NCI-H1436 treated with DMSO at 0.1 percent for 48 hours (cell line): Measurements from ENCODE around the gene ASTN2.

Experiments used
- DNase-seq: peaks from one replicate; lab custom pipeline; 2025; lab: John Stamatoyannopoulos, UW

ASTN2 gene

DNA sequence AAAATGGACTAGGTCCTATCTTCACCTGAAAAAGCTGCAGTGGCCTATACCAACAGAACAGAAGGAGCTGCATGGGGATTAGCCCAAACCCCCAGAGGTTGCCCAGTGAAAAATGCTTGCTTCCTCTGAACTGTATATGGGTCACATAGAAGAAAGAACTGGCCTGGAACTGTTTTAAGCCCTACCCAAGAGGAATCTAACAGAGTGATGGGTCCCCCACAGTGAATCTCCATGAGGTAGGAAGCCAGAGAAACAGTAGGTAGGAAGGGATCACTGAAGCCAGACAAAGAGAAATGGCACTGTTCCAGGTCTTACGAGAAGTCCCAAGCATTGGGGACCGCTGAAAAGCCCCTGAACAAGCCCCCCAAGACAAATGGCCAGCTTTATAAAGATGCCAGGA, 756.6 kb downstream of the ASTN2 start:
- no peak for DNase-seq

DNA sequence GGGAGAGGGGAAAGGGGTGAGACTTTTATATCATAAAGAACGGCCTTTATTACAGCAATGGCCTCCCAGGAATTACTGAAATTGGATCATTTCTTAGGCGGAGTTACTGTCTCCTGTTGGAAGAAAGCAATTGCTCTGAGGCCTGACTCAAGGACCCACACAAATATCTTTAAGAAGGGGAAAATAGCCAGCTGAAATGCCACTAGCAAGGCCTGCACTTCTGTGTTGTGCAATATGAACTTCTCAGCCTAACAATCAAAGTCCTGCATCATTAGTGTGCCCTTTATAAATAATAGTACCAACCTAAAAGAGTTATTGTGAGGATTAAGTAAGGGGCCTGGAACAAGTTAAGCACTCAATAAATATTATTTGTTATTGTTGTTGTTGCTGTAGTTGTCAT, 757.9 kb downstream of the ASTN2 start:
- no peak for DNase-seq

DNA sequence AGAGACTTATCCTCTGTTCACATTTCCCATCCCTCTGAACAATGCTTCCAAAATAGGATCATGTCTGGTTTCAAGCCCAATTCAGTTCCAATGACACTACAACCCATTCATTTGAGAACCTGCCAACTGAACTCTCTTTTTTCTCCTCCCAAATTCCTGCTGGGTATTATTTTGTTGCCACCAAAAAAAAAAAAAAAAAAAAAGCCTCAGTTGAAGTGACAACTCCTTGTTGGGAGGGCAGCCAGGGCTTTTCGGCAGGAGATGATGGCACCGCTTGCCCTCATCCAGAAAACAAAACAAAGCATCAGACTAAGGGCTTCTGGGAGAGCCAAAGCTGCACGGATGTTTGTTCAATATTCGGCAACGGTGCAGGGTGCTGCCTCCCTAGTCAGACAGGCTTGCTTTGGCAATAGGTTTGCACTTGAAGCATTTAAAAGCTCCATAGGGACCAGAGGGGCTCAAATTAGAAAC, 758.3 kb downstream of the ASTN2 start:
- no peak for DNase-seq

DNA sequence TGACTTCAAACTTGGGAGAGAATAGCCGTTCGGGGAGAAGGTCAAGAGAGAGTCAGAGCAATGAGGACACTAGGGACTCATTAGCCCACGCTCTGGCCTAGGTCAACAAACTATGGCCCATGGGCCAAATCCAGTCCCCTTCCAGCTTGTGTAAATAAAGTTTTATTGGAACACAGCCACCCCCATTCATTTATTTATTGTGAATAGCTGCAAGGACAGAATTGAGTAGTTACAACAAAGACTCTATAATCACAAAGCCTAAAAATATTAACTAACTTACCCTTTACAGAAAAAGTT, 760.9 kb downstream of the ASTN2 start:
- DNase-seq, result no peak

DNA sequence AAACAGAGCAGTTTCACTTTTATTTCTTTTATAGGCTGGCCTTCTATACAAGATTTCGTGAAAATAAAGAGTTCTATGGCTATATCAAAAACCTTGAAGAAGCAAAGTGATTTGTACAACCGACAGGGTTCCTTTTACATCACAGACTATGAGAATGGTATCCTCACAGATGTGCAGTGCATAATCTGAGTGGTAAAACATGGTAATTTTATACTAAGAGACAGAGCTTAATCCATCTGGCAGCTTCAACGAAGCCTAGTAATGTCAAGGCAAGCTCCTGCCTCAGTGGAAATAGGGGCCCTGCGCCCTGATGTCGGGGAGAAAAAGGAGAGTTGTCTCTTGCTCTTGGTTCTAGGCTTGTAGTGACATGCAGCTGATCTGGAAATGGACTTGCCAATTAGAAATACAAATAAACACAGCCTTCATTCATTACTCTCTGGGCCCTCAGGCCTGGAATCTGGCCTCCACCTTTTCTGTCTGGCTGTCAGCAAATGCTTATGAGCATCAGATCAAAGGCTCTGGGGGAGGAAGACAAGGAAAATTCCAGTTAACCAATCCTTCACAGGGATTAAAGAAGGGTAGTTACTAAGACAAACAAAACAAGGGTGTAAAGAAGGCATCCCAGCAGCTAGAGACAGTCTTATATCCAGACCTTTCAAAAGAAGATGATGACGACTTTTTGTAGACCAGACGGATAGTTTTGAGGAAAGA, 761.4 kb downstream of the ASTN2 start:
- no peak for DNase-seq

DNA sequence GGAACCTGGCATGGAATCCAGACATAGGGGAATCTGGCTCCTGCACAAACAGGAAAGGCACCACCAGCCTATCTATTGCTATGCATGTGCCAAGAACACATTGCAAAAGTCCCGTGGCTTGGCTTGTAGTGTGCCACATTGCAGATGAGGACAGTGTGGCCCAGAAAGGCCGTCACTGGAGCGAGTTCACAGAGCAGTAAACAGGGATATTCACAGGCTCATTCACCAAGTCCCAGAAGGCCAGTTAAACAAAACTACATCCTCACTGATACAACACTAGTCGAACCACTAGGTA, 767.4 kb downstream of the ASTN2 start:
- DNase-seq, result no peak

DNA sequence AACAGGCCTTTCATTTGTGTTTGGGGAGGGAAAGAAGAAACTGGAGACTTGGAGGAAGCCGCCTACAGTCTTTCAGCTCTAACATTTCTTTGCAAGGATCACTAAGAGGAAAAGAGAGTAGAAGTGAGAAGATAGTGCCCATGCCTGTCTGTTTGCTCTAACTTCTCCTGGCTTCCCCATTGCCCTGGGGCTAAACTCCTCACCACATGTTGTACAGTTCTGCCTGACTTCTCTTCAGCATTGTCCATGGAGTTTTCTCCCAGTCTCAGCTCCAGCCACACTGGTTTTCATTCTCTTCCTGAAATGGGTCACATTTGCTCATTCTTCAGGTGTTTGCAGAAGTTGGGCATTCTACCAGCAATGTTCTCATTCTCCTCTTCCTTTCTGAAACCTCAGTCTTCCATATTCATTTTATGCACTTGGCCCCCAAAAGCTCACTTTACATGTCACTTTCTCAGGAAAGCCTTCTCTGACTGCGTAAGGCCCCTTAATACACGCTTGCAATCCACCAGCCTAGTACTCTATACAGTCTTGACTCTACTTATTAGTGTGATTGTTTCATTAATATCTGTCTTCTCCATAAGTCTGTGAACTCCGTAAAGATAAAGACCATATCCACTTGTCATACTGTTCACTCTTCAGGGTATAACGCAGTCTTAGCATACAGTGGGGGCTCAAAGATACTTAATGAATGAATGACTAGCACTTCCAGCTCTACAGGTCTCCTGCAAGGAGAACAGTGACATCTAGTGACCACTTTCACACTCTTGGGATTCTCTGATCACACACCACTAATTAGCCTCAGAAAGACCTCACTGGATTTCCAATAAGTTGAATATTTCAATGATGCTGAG, 768.0 kb downstream of the ASTN2 start:
- no peak for DNase-seq

DNA sequence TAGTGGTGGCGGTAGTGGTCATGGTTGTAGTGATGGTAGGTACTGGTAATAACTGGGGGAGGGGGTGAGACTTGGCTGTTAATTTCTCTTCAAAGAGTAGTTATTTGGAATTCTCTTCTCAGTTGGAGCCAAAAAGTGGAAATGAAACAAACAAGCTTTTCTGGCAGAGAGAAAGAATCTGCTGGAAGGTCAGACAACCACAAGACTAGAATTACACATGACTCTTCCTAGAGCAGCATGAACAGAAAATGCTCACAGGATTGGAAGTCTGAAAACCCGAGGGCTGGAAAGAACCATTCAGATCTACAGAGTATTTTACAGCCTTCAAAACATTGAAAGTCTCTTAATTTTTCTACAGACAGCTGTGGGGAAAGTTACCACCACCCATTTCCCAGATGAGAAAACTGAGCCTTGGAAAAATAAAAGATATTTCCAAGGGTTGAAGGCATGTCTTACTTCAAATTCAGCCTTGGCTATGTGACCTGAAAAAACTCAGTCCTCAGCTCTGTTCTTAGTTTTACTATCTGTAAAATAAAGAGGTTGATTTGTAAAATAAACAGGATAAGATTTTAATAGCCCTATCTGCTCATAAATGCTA, 770.7 kb downstream of the ASTN2 start:
- no peak for DNase-seq

DNA sequence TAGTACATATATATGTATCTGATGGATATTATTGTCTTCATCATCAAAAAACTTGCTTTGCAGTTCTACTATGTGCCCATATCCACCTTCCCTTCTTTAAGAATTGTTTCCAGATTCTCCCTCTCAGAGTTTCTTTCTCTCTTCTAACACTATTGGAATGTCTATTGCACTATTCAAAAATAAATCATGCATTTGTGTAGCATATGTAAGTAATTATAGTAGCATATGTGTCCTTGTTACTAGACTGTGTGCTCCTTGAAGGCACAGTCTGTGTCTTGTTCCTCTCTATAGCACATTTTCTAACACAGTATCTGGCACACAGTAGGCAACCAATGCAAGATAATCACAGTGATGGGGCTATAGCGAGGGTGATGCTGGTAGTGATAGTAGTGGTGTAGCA, 771.2 kb downstream of the ASTN2 start:
- no peak for DNase-seq

DNA sequence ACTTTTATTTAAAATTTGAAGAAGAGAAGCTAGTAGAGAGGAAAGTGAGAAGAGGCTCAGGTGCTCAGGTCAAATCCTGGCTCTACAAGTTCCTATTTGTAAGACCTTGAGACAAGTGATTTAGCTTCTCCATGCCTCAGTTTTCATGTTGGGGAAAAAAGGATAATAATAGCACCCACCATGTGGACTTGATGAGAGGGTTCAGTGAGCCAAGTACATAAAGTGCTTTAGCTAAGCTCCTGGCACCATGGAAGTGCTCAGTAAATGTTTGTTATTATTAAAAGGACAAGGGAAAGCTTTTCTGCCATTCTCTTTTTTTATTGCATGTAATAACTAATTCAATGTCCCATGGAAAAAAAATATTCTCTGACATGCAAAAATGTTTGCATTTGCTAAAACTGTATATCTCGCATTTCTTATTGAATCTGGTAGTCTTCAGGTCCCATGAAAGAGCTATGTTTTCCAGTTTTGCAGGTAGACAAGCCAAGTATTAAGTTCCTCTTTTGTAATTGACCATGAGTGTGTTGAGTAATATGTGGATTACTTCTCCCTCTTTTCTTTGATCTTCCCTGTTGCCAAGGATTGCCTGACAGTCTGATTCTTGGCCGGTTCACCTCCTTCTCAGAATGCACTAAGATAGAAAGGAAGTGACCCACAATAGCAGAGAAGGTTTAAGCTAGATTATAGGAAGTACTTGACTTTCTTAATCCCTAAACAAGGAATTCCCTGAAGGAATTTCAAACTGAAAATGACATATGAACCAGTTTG, 773.4 kb downstream of the ASTN2 start:
- DNase-seq, result no peak

DNA sequence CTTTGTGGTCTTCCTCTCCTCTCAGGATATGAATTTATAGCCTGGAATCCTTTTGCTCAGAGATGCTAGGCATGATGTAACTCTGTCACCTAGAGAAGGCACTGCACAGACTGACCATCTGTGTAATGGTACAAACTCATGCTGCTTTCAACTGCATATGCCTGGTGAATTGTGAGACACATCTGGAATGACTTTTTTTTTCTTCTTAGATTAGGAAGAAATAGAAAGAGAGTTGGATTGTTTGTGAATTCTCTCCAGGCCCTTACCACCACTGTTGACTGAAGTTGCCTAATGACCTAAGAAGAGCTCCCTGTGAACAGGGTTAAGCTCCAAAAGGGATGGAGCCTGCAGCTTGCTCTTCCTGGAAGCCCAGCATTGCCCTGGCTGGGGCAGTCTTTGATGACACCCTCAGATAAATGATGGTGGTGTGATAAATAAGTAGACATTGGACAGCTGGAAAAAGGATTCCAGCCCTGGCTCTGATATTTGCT, 775.6 kb downstream of the ASTN2 start:
- DNase-seq, result no peak

DNA sequence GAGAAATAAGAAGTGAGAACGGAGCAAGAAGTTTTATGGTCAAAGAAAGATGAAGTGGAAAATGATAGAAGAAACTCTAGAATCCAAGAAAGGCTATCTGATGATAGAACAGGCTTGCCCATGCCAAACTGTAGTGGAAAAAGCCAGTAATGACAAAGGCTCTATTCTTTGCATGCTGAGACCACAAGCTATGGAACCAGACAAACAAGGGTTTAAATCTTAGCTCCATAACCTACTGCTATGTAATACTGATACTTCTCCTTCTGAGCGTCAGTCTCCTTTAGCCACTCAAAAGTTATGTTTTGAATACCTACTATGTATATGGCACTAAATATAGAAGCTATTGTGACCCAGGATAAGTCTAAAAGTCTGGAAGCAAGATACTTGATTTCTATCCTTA, 778.9 kb downstream of the ASTN2 start:
- no peak for DNase-seq

DNA sequence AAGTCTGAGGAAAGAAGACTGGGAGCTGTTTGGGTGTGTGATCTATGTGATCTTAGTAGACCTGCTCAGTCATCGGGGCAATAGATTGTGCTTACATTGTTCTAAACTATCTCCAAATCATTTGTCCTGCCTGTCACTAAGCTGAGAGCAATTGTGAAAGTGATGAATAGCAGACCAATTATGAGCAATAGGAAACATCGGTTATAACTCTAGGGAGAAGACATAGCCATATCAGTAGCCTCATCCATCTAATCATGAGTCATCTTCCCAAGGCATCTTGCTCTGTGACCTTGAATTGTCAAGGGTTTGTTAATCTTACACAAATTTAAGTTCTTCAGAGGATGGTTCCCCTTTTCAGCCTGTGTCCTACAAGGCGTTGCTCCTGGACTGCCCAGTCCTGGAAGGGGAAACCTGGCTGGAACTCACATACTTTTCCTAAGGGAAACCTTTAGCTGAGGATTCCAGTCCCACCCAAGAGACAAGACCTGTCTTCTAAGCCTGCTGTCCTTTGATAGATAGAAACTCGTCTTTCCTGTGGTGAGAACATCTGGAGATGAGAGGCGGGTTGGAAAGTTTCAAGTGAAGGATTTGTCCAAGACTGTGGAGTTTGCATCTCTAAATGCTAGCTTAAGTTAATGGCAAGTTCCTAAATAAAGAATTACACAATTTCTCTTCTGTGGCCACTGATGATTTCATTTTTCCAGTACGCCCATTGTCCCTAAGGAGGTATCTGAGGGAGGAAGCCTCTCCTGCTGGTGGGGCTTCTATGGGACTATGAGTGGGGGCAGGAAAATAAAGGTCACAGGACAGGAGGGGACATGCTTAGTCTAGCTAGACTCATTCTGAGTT, 781.6 kb downstream of the ASTN2 start:
- DNase-seq, result no peak

DNA sequence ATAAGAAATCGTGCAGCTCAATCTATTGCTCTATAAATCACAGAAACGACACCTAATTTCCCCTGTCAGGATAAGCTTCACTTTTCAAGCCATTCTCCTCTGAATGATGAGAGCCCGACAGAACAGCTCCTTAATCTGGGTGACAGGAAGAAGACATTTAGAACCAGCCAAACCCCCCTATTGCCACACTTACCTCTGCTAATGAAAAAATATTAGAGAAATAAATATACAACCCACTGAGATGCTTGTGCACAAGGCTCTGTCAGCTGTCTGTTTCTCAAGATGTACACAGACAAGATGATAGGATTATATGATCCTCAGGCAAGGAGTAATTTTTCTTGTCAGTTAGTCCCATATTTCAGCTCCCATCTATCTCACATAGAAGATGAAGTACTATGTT, 785.2 kb downstream of the ASTN2 start:
- no peak for DNase-seq

DNA sequence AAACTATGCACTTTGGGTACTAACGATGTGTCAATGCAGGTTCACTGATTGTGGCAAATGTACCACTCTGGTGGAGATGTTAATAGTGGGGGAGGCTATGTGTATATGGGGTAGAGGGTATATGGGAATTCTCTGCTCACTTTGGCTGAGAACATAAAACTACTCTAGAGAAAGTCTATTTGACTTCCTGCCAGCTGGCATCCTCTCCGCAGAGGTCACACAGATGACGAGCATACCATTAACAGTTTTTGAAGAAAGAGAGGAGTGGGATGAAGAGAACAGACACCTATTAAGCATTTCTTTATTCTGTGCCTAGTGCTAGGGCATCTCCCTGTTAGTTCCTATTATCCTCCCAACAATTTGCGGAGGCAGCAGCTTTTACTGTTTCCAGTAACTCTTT, 786.1 kb downstream of the ASTN2 start:
- no peak for DNase-seq

DNA sequence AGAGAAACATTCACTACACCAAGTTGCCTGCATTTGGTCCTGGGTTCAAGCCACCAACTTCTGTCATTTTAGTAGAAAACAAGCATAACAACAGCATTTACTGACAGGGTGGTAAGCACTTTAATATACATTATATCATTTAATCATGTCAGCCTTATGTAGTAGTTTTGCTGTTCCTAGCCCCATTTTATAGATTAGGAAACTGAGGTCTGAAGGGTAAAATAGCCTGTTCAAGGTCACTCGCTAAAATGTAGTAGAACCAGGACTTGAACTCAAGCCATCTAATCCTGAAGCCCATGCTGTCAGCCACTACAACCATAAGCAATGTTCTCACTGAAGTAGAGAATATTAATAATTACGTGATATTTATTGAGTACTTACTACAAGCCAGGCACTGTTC, 787.4 kb downstream of the ASTN2 start:
- no peak for DNase-seq

DNA sequence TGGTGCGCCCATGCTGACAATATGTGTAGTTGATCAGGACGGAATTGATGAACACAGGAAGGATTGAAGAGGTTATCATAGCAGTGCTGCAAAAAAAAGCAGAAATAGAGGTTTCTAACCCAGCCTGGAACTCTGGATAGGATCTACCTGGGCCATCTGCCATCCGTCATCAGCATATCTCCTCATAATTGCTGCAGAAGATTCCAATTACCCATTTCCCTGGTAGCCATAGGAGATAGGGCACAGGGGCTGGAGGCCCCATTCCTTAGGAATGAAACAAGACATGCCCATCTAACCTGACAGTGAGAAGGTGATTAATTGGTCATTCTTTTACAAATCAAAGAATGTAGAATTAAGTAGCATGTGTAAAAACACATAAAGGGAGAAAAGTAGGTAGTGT, 788.1 kb downstream of the ASTN2 start:
- no peak for DNase-seq

DNA sequence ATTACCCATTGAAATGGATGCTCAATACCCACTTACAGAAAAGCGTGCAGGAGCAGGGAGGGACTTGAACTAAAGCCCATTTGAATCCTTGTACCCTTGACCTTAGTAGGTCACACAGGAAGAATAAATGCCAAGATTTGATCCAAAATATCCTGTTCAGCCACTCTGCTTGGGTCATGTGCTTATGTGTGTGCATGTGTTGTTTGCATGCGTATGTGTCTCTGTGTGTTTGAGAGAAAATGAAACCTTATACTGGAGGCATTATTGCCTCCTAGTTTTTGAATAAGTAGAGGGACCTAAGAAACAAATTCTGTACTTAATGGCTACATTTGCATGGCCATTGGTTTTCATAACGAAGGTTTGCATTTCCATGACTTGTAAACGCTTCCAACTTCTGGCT, 791.1 kb downstream of the ASTN2 start:
- DNase-seq, result no peak

DNA sequence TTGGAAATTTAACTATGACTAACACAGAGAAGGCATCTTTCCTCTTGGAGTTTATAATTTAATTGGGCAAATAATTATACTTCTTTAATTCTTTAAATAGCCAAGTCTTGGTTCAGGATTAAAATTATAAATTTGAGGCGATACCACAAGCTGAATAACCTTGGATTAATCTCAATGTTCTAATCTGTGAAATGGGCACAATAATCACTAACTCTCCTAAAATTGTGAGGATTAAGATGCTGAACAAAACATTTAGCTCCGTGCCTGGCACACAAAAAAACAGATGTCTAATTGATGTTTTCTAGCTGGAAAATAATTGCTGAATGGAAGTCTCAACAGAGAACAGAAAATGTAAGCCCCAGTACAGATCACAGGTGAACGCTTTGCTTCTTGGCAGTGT, 797.5 kb downstream of the ASTN2 start:
- no peak for DNase-seq

DNA sequence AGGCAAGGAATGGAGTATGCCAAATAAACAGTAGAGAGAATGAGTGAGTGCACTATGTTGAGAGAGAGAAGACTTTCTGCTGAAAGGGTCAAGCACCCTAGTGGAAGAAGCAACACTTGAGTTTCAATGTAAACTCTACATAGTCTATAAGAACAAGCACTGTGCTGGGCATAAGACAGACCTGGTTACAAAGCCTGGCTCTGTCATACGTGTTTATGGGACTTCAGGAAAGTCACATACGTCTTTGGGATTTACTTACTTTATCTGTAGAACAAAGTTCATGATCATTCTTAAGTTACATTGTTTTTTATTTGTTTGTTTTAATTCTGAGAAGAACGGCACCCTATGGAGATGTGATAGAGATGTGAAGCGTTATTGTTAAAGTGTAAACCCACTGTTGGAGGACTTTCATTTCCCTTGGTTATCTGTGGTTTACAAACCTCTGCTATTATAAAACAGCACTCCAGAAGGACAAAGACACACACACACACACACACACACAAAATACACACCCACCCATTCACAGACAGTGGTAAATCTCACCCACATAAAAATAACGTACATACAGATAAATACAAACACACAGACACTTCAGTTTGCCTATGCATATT, 798.4 kb downstream of the ASTN2 start:
- no peak for DNase-seq

DNA sequence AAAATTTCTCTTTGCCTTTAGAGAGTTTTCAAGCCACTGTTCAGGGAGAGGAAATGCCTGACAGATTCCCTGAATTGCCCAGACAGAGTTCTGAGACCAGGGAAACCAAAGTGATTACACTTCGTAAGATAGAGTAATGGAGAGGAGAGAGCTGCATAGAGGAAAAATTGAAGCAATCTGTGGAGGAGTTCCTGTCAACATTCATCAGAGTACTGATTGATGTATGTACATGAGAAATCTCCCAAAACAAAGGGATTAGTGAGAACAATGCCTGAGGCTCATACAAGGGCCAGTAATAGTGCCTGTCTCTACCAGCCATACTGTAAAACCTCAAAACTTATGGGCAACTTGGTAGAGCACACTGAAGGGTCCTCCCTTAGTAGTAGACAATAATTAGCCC, 806.8 kb downstream of the ASTN2 start:
- DNase-seq, result no peak
